Activated T-cell treated with anti-CD3 and anti-CD28 coated beads, Interleukin-2, amount 50 U/mL, for 24 hours (primary cell): ENCODE measurements around the gene BORCS5.
A peak's percentile ranks its signal among the peaks of the same experiment; 100 is the strongest.

Source experiments
- DNase-seq: peaks from one replicate; pipeline ENCODE4 v3.0.0-alpha.2; 2020
- H3K27ac Mint-ChIP-seq: 2 replicates; pipeline ENCODE4 v1.8.0; 2020; ENCODE audit warnings: mild to moderate bottlenecking, mixed read lengths
- H3K27me3 Mint-ChIP-seq: 2 replicates; pipeline ENCODE4 v1.8.0; 2020; ENCODE audit warnings: mixed read lengths
- H3K36me3 Mint-ChIP-seq: 2 replicates; pipeline ENCODE4 v1.8.0; 2020; ENCODE audit warnings: low read depth, mixed read lengths
- H3K4me1 Mint-ChIP-seq: 2 replicates; pipeline ENCODE4 v1.8.0; 2020; ENCODE audit warnings: low read depth, mixed read lengths
- H3K4me3 Mint-ChIP-seq: 2 replicates; pipeline ENCODE4 v1.8.0; 2020; ENCODE audit warnings: mild to moderate bottlenecking, moderate library complexity, mixed read lengths
- H3K9me3 Mint-ChIP-seq: 2 replicates; pipeline ENCODE4 v1.8.0; 2020; ENCODE audit warnings: mixed read lengths

BORCS5 gene

GRCh38 chr12:12445165-12445881, 88.4 kb downstream of the BORCS5 start:
- Mint-ChIP-seq H3K9me3 (no peaks in the 10 kb centered on the region), H3K4me1 (peaks cover 72% of the 10 kb centered on the region), H3K4me3 (no peak overlapping the region), H3K27me3 (no peaks in the 10 kb centered on the region), H3K27ac (peak overlapping the region; percentile 56), H3K36me3 (peaks cover 34% of the 10 kb centered on the region)
- no peak for DNase-seq

GRCh38 chr12:12445882-12446181, 89.0 kb downstream of the BORCS5 start:
- H3K27ac Mint-ChIP-seq: peak overlapping the region; percentile 39

GRCh38 chr12:12446786-12447185, 89.9 kb downstream of the BORCS5 start:
- Mint-ChIP-seq H3K4me3 (no peak overlapping the region), H3K27me3 (no peaks in the 10 kb centered on the region), H3K9me3 (no peaks in the 10 kb centered on the region), H3K27ac (no peak overlapping the region), H3K36me3 (peaks cover 33% of the 10 kb centered on the region), H3K4me1 (peaks cover 58% of the 10 kb centered on the region)
- DNase-seq: no peak

More at GRCh38 chr12:12445882-12446181, 89.0 kb downstream of the BORCS5 start:
- H3K4me1 Mint-ChIP-seq: peaks cover 67% of the 10 kb centered on the region
- H3K36me3 Mint-ChIP-seq: peaks cover 30% of the 10 kb centered on the region
- H3K4me3 Mint-ChIP-seq: no peak overlapping the region
- no peaks in the 10 kb centered on the region for H3K27me3 Mint-ChIP-seq
- DNase-seq: no peak
- H3K9me3 Mint-ChIP-seq: no peaks in the 10 kb centered on the region

GRCh38 chr12:12447236-12447635, 90.4 kb downstream of the BORCS5 start:
- Mint-ChIP-seq H3K27me3 (no peaks in the 10 kb centered on the region), H3K4me3 (no peak overlapping the region), H3K27ac (no peak overlapping the region)

GRCh38 chr12:12447837-12448236, 91.0 kb downstream of the BORCS5 start:
- peaks cover 34% of the 10 kb centered on the region for H3K36me3 Mint-ChIP-seq
- DNase-seq: no peak
- peaks cover 48% of the 10 kb centered on the region for H3K4me1 Mint-ChIP-seq
- no peak overlapping the region for H3K27ac Mint-ChIP-seq
- no peaks in the 10 kb centered on the region for H3K9me3 Mint-ChIP-seq
- H3K4me3 Mint-ChIP-seq: no peak overlapping the region
- H3K27me3 Mint-ChIP-seq: no peaks in the 10 kb centered on the region

More at GRCh38 chr12:12447236-12447635, 90.4 kb downstream of the BORCS5 start:
- DNase-seq: no peak
- H3K36me3 Mint-ChIP-seq: peaks cover 34% of the 10 kb centered on the region
- peaks cover 53% of the 10 kb centered on the region for H3K4me1 Mint-ChIP-seq
- no peaks in the 10 kb centered on the region for H3K9me3 Mint-ChIP-seq

- Mint-ChIP-seq H3K9me3 (no peaks in the 10 kb centered on the region), H3K4me3 (no peak overlapping the region), H3K27me3 (no peaks in the 10 kb centered on the region), H3K36me3 (peaks cover 27% of the 10 kb centered on the region), H3K27ac (no peak overlapping the region), H3K4me1 (peaks cover 36% of the 10 kb centered on the region)
- DNase-seq: no peak
Observed at GRCh38 chr12:12449533-12450025, 92.7 kb downstream of the BORCS5 start.

GRCh38 chr12:12450043-12450471, 93.2 kb downstream of the BORCS5 start:
- Mint-ChIP-seq H3K4me3 (no peak overlapping the region), H3K9me3 (no peaks in the 10 kb centered on the region), H3K36me3 (peaks cover 29% of the 10 kb centered on the region), H3K27me3 (no peaks in the 10 kb centered on the region), H3K4me1 (peaks cover 38% of the 10 kb centered on the region), H3K27ac (no peak overlapping the region)
- DNase-seq: no peak

GRCh38 chr12:12451098-12451497, 94.2 kb downstream of the BORCS5 start:
- no peak overlapping the region for H3K27ac Mint-ChIP-seq
- no peaks in the 10 kb centered on the region for H3K9me3 Mint-ChIP-seq
- H3K27me3 Mint-ChIP-seq: no peaks in the 10 kb centered on the region
- H3K4me1 Mint-ChIP-seq: peaks cover 41% of the 10 kb centered on the region
- H3K36me3 Mint-ChIP-seq: peaks cover 29% of the 10 kb centered on the region
- no peak overlapping the region for H3K4me3 Mint-ChIP-seq
- no peak for DNase-seq

GRCh38 chr12:12452326-12452902, 95.5 kb downstream of the BORCS5 start:
- no peak for DNase-seq
- H3K27ac Mint-ChIP-seq: no peak overlapping the region
- no peaks in the 10 kb centered on the region for H3K9me3 Mint-ChIP-seq
- peaks cover 34% of the 10 kb centered on the region for H3K36me3 Mint-ChIP-seq
- peaks cover 42% of the 10 kb centered on the region for H3K4me1 Mint-ChIP-seq
- H3K27me3 Mint-ChIP-seq: no peaks in the 10 kb centered on the region
- H3K4me3 Mint-ChIP-seq: no peak overlapping the region

- H3K4me3 Mint-ChIP-seq: no peak overlapping the region
- peaks cover 36% of the 10 kb centered on the region for H3K36me3 Mint-ChIP-seq
- no peak for DNase-seq
- no peaks in the 10 kb centered on the region for H3K9me3 Mint-ChIP-seq
- peaks cover 48% of the 10 kb centered on the region for H3K4me1 Mint-ChIP-seq
- no peak overlapping the region for H3K27ac Mint-ChIP-seq
- no peaks in the 10 kb centered on the region for H3K27me3 Mint-ChIP-seq
Observed at GRCh38 chr12:12453635-12454034, 96.8 kb downstream of the BORCS5 start.

GRCh38 chr12:12454315-12454714, 97.4 kb downstream of the BORCS5 start:
- Mint-ChIP-seq H3K4me1 (peaks cover 47% of the 10 kb centered on the region), H3K27me3 (no peaks in the 10 kb centered on the region), H3K36me3 (peaks cover 35% of the 10 kb centered on the region), H3K27ac (no peak overlapping the region), H3K9me3 (no peaks in the 10 kb centered on the region), H3K4me3 (no peak overlapping the region)
- DNase-seq: no peak

- DNase-seq: no peak
- no peaks in the 10 kb centered on the region for H3K9me3 Mint-ChIP-seq
- H3K27me3 Mint-ChIP-seq: no peaks in the 10 kb centered on the region
- peak overlapping the region; percentile 51 for H3K4me3 Mint-ChIP-seq
- peaks cover 66% of the 10 kb centered on the region for H3K4me1 Mint-ChIP-seq
- H3K27ac Mint-ChIP-seq: peak overlapping the region; percentile 92
- peaks cover 38% of the 10 kb centered on the region for H3K36me3 Mint-ChIP-seq
Observed at GRCh38 chr12:12456637-12457036, 99.8 kb downstream of the BORCS5 start.

- peak overlapping the region; percentile 54 for H3K4me3 Mint-ChIP-seq
- H3K9me3 Mint-ChIP-seq: no peaks in the 10 kb centered on the region
- H3K27me3 Mint-ChIP-seq: no peaks in the 10 kb centered on the region
- peaks cover 57% of the 10 kb centered on the region for H3K36me3 Mint-ChIP-seq
- H3K27ac Mint-ChIP-seq: peak overlapping the region; percentile 98
- peaks cover 87% of the 10 kb centered on the region for H3K4me1 Mint-ChIP-seq
- DNase-seq: peak; percentile 71
Observed at GRCh38 chr12:12460935-12461922, 104.4 kb downstream of the BORCS5 start.

- H3K36me3 Mint-ChIP-seq: peaks cover 59% of the 10 kb centered on the region
- peak overlapping the region; percentile 98 for H3K27ac Mint-ChIP-seq
- H3K9me3 Mint-ChIP-seq: no peaks in the 10 kb centered on the region
- H3K4me1 Mint-ChIP-seq: peaks cover 86% of the 10 kb centered on the region
- no peaks in the 10 kb centered on the region for H3K27me3 Mint-ChIP-seq
- no peak for DNase-seq
- H3K4me3 Mint-ChIP-seq: peak overlapping the region; percentile 5
Observed at GRCh38 chr12:12461923-12462315, 105.0 kb downstream of the BORCS5 start.
